Activated CD8-positive, alpha-beta memory T cell treated with anti-CD3 and anti-CD28 coated beads, Interleukin-2, amount 10 ng/mL, durations not matched to agents 7 days and 5 days (primary cell): ENCODE data around the gene PADI2. TPM values are rescaled to one million over a fixed set of nuclear protein-coding genes. Genes with fewer than 3 reads are reported as not detected.

Experiments
- ATAC-seq: fragments of 150-1000 bp; cut with Tn5 transposase; one replicate; pipeline ENCODE4 v1.10.0; 2021; ENCODE audit warnings: moderate library complexity
- CTCF ChIA-PET: fragments of 350-600 bp; sonication (Branson Sonifier 250); formaldehyde crosslinking; loops from one replicate; lab custom pipeline; 2021; ENCODE audit warnings: antibody characterized with exemption; lab: Charles Lee
- DNase-seq: peaks from one replicate; pipeline ENCODE4 v3.0.0-alpha.2; 2020
- H3K27ac Mint-ChIP-seq: one replicate; pipeline ENCODE4 v1.8.0; 2021; ENCODE audit warnings: mild to moderate bottlenecking, mixed read lengths
- H3K27me3 Mint-ChIP-seq: one replicate; pipeline ENCODE4 v1.8.0; 2021; ENCODE audit warnings: mixed read lengths
- H3K36me3 Mint-ChIP-seq: one replicate; pipeline ENCODE4 v1.8.0; 2021; ENCODE audit warnings: mild to moderate bottlenecking, mixed read lengths
- H3K4me1 Mint-ChIP-seq: one replicate; pipeline ENCODE4 v1.8.0; 2021; ENCODE audit warnings: mixed read lengths
- H3K4me3 Mint-ChIP-seq: one replicate; pipeline ENCODE4 v1.8.0; 2021; ENCODE audit warnings: mild to moderate bottlenecking, moderate library complexity, mixed read lengths
- H3K9me3 Mint-ChIP-seq: one replicate; pipeline ENCODE4 v1.8.0; 2022; ENCODE audit warnings: low read depth, mixed read lengths
- total RNA-seq, 2 experiments: library from RNA; stranded (reverse); gene quantifications; one replicate each; pipeline ENCODE4 v1.2.3, GENCODE V29; 2021

Gene PADI2
- total RNA-seq, 2 experiments from 2014 or later: 0.09 to 0.23 TPM

GRCh38 chr1:17155257-17155920 is 36.1 kb upstream of the PADI2 start:
- H3K9me3 Mint-ChIP-seq: peaks cover 17% of the 10 kb centered on the region

GRCh38 chr1:17149771-17150170 is 30.5 kb upstream of the PADI2 start:
- DNase-seq: no peak
- no peaks in the 10 kb centered on the region for H3K4me1 Mint-ChIP-seq
- H3K27ac Mint-ChIP-seq: no peak overlapping the region
- ATAC-seq: no peak
- H3K36me3 Mint-ChIP-seq: no peaks in the 10 kb centered on the region
- CTCF ChIA-PET: no interaction called here
- peaks cover 9% of the 10 kb centered on the region for H3K9me3 Mint-ChIP-seq
- H3K4me3 Mint-ChIP-seq: no peak overlapping the region
- peaks cover 44% of the 10 kb centered on the region for H3K27me3 Mint-ChIP-seq

More at GRCh38 chr1:17155257-17155920, 36.1 kb upstream of the PADI2 start:
- CTCF ChIA-PET: no interaction called here
- Mint-ChIP-seq H3K4me3 (no peak overlapping the region), H3K27me3 (peaks cover 16% of the 10 kb centered on the region), H3K4me1 (peaks cover 2% of the 10 kb centered on the region), H3K36me3 (no peaks in the 10 kb centered on the region), H3K27ac (no peak overlapping the region)
- DNase-seq: no peak
- no peak for ATAC-seq

GRCh38 chr1:17148950-17149608 is 29.8 kb upstream of the PADI2 start:
- H3K27ac Mint-ChIP-seq: no peak overlapping the region
- no peaks in the 10 kb centered on the region for H3K36me3 Mint-ChIP-seq
- peaks cover 44% of the 10 kb centered on the region for H3K27me3 Mint-ChIP-seq
- CTCF ChIA-PET: interaction anchor here (1.1 kb wide), 1 partner anchor 126 kb away, joined by 4 read pairs; no protein-coding TSS in a partner anchor
- DNase-seq (no peak), ATAC-seq (no peak)
- H3K4me3 Mint-ChIP-seq: no peak overlapping the region
- no peaks in the 10 kb centered on the region for H3K4me1 Mint-ChIP-seq
- H3K9me3 Mint-ChIP-seq: peaks cover 4% of the 10 kb centered on the region

GRCh38 chr1:17145648-17146047 is 26.4 kb upstream of the PADI2 start:
- Mint-ChIP-seq H3K9me3 (no peaks in the 10 kb centered on the region), H3K27ac (no peak overlapping the region), H3K27me3 (peaks cover 37% of the 10 kb centered on the region), H3K36me3 (no peaks in the 10 kb centered on the region), H3K4me3 (no peak overlapping the region), H3K4me1 (no peaks in the 10 kb centered on the region)
- DNase-seq (no peak), ATAC-seq (no peak)
- CTCF ChIA-PET: interaction anchor here (0.6 kb wide), 1 partner anchor 259 kb away, joined by 3 read pairs; no protein-coding TSS in a partner anchor

GRCh38 chr1:17143760-17144159 is 24.5 kb upstream of the PADI2 start:
- no peaks in the 10 kb centered on the region for H3K4me1 Mint-ChIP-seq
- no peaks in the 10 kb centered on the region for H3K9me3 Mint-ChIP-seq
- H3K4me3 Mint-ChIP-seq: no peak overlapping the region
- H3K36me3 Mint-ChIP-seq: no peaks in the 10 kb centered on the region
- DNase-seq (no peak), ATAC-seq (no peak)
- H3K27me3 Mint-ChIP-seq: peaks cover 31% of the 10 kb centered on the region
- CTCF ChIA-PET: no interaction called here
- H3K27ac Mint-ChIP-seq: no peak overlapping the region

- DNase-seq: no peak
- H3K4me1 Mint-ChIP-seq: no peaks in the 10 kb centered on the region
- H3K27ac Mint-ChIP-seq: no peak overlapping the region
- ATAC-seq: no peak
- H3K27me3 Mint-ChIP-seq: peaks cover 17% of the 10 kb centered on the region
- H3K9me3 Mint-ChIP-seq: no peaks in the 10 kb centered on the region
- CTCF ChIA-PET: no interaction called here
- no peaks in the 10 kb centered on the region for H3K36me3 Mint-ChIP-seq
- H3K4me3 Mint-ChIP-seq: no peak overlapping the region
Observed at GRCh38 chr1:17141441-17142197, 22.4 kb upstream of the PADI2 start.

- no peaks in the 10 kb centered on the region for H3K9me3 Mint-ChIP-seq
- no peak overlapping the region for H3K27ac Mint-ChIP-seq
- H3K36me3 Mint-ChIP-seq: no peaks in the 10 kb centered on the region
- peaks cover 15% of the 10 kb centered on the region for H3K27me3 Mint-ChIP-seq
- no peak overlapping the region for H3K4me3 Mint-ChIP-seq
- DNase-seq: no peak
- H3K4me1 Mint-ChIP-seq: no peaks in the 10 kb centered on the region
- CTCF ChIA-PET: no interaction called here
- ATAC-seq: no peak
Observed at GRCh38 chr1:17140279-17140678, 21.0 kb upstream of the PADI2 start.

GRCh38 chr1:17139637-17140036 is 20.4 kb upstream of the PADI2 start:
- Mint-ChIP-seq H3K36me3 (no peaks in the 10 kb centered on the region), H3K27me3 (peaks cover 15% of the 10 kb centered on the region), H3K27ac (no peak overlapping the region), H3K4me3 (no peak overlapping the region), H3K4me1 (no peaks in the 10 kb centered on the region), H3K9me3 (no peaks in the 10 kb centered on the region)
- ATAC-seq (no peak), DNase-seq (no peak)
- CTCF ChIA-PET: interaction anchor here (1.4 kb wide), 1 partner anchor 14 kb away, joined by 6 read pairs; no protein-coding TSS in a partner anchor

- H3K4me1 Mint-ChIP-seq: no peaks in the 10 kb centered on the region
- no peak overlapping the region for H3K4me3 Mint-ChIP-seq
- CTCF ChIA-PET: interaction anchor here (0.8 to 2.6 kb wide), 6 partner anchors 10 to 99 kb away, joined by 3 to 5 read pairs (median 4); no protein-coding TSS in a partner anchor
- ATAC-seq: no peak
- H3K27me3 Mint-ChIP-seq: peaks cover 15% of the 10 kb centered on the region
- H3K9me3 Mint-ChIP-seq: no peaks in the 10 kb centered on the region
- no peaks in the 10 kb centered on the region for H3K36me3 Mint-ChIP-seq
- no peak overlapping the region for H3K27ac Mint-ChIP-seq
- DNase-seq: no peak
Observed at GRCh38 chr1:17137441-17137840, 18.2 kb upstream of the PADI2 start.

GRCh38 chr1:17136936-17137335 is 17.7 kb upstream of the PADI2 start:
- H3K9me3 Mint-ChIP-seq: no peaks in the 10 kb centered on the region

GRCh38 chr1:17136145-17136544 is 16.9 kb upstream of the PADI2 start:
- no peaks in the 10 kb centered on the region for H3K4me1 Mint-ChIP-seq
- CTCF ChIA-PET: interaction anchor here (1.2 kb wide), 1 partner anchor 99 kb away, joined by 3 read pairs; no protein-coding TSS in a partner anchor
- no peaks in the 10 kb centered on the region for H3K36me3 Mint-ChIP-seq

More at GRCh38 chr1:17136936-17137335, 17.7 kb upstream of the PADI2 start:
- DNase-seq (no peak), ATAC-seq (no peak)
- CTCF ChIA-PET: interaction anchor here (0.8 to 2.6 kb wide), 5 partner anchors 11 to 100 kb away, joined by 3 to 5 read pairs (median 4); no protein-coding TSS in a partner anchor
- Mint-ChIP-seq H3K27ac (no peak overlapping the region), H3K4me3 (no peak overlapping the region), H3K27me3 (peaks cover 15% of the 10 kb centered on the region), H3K4me1 (no peaks in the 10 kb centered on the region), H3K36me3 (no peaks in the 10 kb centered on the region)

GRCh38 chr1:17135530-17135929 is 16.3 kb upstream of the PADI2 start:
- no peaks in the 10 kb centered on the region for H3K9me3 Mint-ChIP-seq
- DNase-seq: no peak
- ATAC-seq: no peak
- CTCF ChIA-PET: interaction anchor here (1.2 to 1.9 kb wide), 2 partner anchors 100 to 102 kb away, joined by 3 to 6 read pairs; no protein-coding TSS in a partner anchor
- H3K36me3 Mint-ChIP-seq: no peaks in the 10 kb centered on the region
- no peak overlapping the region for H3K4me3 Mint-ChIP-seq
- H3K4me1 Mint-ChIP-seq: no peaks in the 10 kb centered on the region
- no peak overlapping the region for H3K27ac Mint-ChIP-seq
- peaks cover 16% of the 10 kb centered on the region for H3K27me3 Mint-ChIP-seq

More at GRCh38 chr1:17136145-17136544, 16.9 kb upstream of the PADI2 start:
- no peak overlapping the region for H3K4me3 Mint-ChIP-seq
- H3K27ac Mint-ChIP-seq: no peak overlapping the region
- no peaks in the 10 kb centered on the region for H3K9me3 Mint-ChIP-seq
- peaks cover 16% of the 10 kb centered on the region for H3K27me3 Mint-ChIP-seq
- DNase-seq: no peak
- no peak for ATAC-seq

GRCh38 chr1:17134724-17135123 is 15.5 kb upstream of the PADI2 start:
- CTCF ChIA-PET: interaction anchor here (1.0 to 1.9 kb wide), 2 partner anchors 83 to 102 kb away, joined by 3 to 6 read pairs; no protein-coding TSS in a partner anchor
- Mint-ChIP-seq H3K27ac (no peak overlapping the region), H3K4me3 (no peak overlapping the region), H3K27me3 (peaks cover 16% of the 10 kb centered on the region), H3K36me3 (no peaks in the 10 kb centered on the region), H3K9me3 (no peaks in the 10 kb centered on the region), H3K4me1 (no peaks in the 10 kb centered on the region)
- no peak for DNase-seq
- ATAC-seq: no peak
